ENCODE data around the gene COL13A1. TPM values are rescaled to one million over a fixed set of nuclear protein-coding genes. Genes with fewer than 3 reads are reported as not detected.

The COL13A1 gene
- total and polyA plus RNA-seq, 2 experiments from 2014 or later = 57.2 to 150 TPM

- no peaks in the 10 kb centered on the region for H3K9me3 ChIP-seq (ENCODE audit: low read depth)
These were observed 78.0 kb downstream of the COL13A1 start for GRCh38 chr10:69879634-69880257.

GRCh38 chr10:69880301-69881081, 78.8 kb downstream of the COL13A1 start:
- Histone ChIP-seq H3K9me3 (ENCODE audit: low read depth) (no peaks in the 10 kb centered on the region), H3K4me3 (no peak overlapping the region), H3K27me3 (no peaks in the 10 kb centered on the region), H3K36me3 (no peaks in the 10 kb centered on the region), H3K27ac (no peak overlapping the region), H3K4me1 (ENCODE audit: low read depth) (peaks cover 45% of the 10 kb centered on the region)
- no peak for DNase-seq (ENCODE audit: low read depth in 1 of 2, low spot score in 1 of 2)
- no peak for TF ChIP-seq CTCF (IDR thresholded peaks at IDR 0.05; ENCODE audit: low read depth, low read length)

More at GRCh38 chr10:69879634-69880257, 78.0 kb downstream of the COL13A1 start:
- peaks cover 45% of the 10 kb centered on the region for H3K4me1 ChIP-seq (ENCODE audit: low read depth)
- no peaks in the 10 kb centered on the region for H3K27me3 ChIP-seq
- DNase-seq (ENCODE audit: low read depth in 1 of 2, low spot score in 1 of 2) = no peak
- H3K27ac ChIP-seq = no peak overlapping the region
- no peak for TF ChIP-seq CTCF (IDR thresholded peaks at IDR 0.05; ENCODE audit: low read depth, low read length)
- no peak overlapping the region for H3K4me3 ChIP-seq
- H3K36me3 ChIP-seq = no peaks in the 10 kb centered on the region

GRCh38 chr10:69881202-69881601, 79.5 kb downstream of the COL13A1 start:
- no peak for DNase-seq (ENCODE audit: low read depth in 1 of 2, low spot score in 1 of 2)
- no peak for TF ChIP-seq CTCF (IDR thresholded peaks at IDR 0.05; ENCODE audit: low read depth, low read length)
- Histone ChIP-seq H3K36me3 (no peaks in the 10 kb centered on the region), H3K27ac (no peak overlapping the region), H3K4me3 (no peak overlapping the region), H3K9me3 (ENCODE audit: low read depth) (no peaks in the 10 kb centered on the region), H3K27me3 (no peaks in the 10 kb centered on the region), H3K4me1 (ENCODE audit: low read depth) (peaks cover 40% of the 10 kb centered on the region)

- Histone ChIP-seq H3K27me3 (no peaks in the 10 kb centered on the region), H3K27ac (no peak overlapping the region), H3K9me3 (ENCODE audit: low read depth) (no peaks in the 10 kb centered on the region), H3K4me1 (ENCODE audit: low read depth) (peaks cover 22% of the 10 kb centered on the region), H3K4me3 (no peak overlapping the region), H3K36me3 (no peaks in the 10 kb centered on the region)
- no peak for TF ChIP-seq CTCF (IDR thresholded peaks at IDR 0.05; ENCODE audit: low read depth, low read length)
- no peak for DNase-seq (ENCODE audit: low read depth in 1 of 2, low spot score in 1 of 2)
These were observed 81.8 kb downstream of the COL13A1 start for GRCh38 chr10:69883310-69884023.

GRCh38 chr10:69884024-69884367, 82.3 kb downstream of the COL13A1 start:
- TF ChIP-seq CTCF (IDR thresholded peaks at IDR 0.05; ENCODE audit: low read depth, low read length) = no peak
- DNase-seq (ENCODE audit: low read depth in 1 of 2, low spot score in 1 of 2) = no peak
- H3K27ac ChIP-seq = no peak overlapping the region

More at GRCh38 chr10:69884024-69884367, 82.3 kb downstream of the COL13A1 start:
- Histone ChIP-seq H3K4me3 (no peak overlapping the region), H3K27me3 (no peaks in the 10 kb centered on the region), H3K9me3 (ENCODE audit: low read depth) (no peaks in the 10 kb centered on the region), H3K36me3 (no peaks in the 10 kb centered on the region), H3K4me1 (ENCODE audit: low read depth) (peaks cover 22% of the 10 kb centered on the region)
